Hepatocyte (in vitro differentiated cells): ENCODE measurements around the gene PNPLA5.

Source experiments
- CTCF ChIP-seq: fragments of 200-600 bp; sonication (generic); IDR thresholded peaks from 2 replicates; pipeline ENCODE4 v1.5.1; 2016; ENCODE audit warnings: antibody characterized with exemption, mild to moderate bottlenecking; ENCODE audit not compliant: poor library complexity
- EZH2 ChIP-seq: fragments of 200-600 bp; sonication (generic); IDR thresholded peaks from 2 replicates; pipeline ENCODE4 v1.6.1; 2016; ENCODE audit warnings: antibody characterized with exemption, mild to moderate bottlenecking, borderline replicate concordance
- EZH2phosphoT487 ChIP-seq: fragments of 200-600 bp; sonication (generic); IDR thresholded peaks from one replicate; pipeline ENCODE4 v1.6.1; 2018; ENCODE audit warnings: antibody characterized with exemption, mild to moderate bottlenecking, low read depth, moderate library complexity; ENCODE audit not compliant: unreplicated experiment, severe bottlenecking

- TF ChIP-seq CTCF = no peak
- TF ChIP-seq EZH2 = no peak
- no peak for TF ChIP-seq EZH2phosphoT487
These were observed 31.4 kb upstream of the PNPLA5 start for GRCh38 chr22:43923191-43923590.
